Right ventricle myocardium superior (tissue), 1 donor: ENCODE measurements around the gene TMEM263. TPM values are rescaled to one million over a fixed set of nuclear protein-coding genes. Genes with fewer than 3 reads are reported as not detected.
A peak's percentile ranks its signal among the peaks of the same experiment; 100 is the strongest.

Source experiments
- ATAC-seq: fragments of 200-7000 bp; cut with Tn5 transposase; one replicate; pipeline ENCODE4 v1.9.1; 2020; ENCODE audit warnings: mild to moderate bottlenecking; ENCODE audit not compliant: poor library complexity
- DNase-seq: peaks from one replicate; pipeline ENCODE4 v3.0.0-alpha.2; 2020
- intact Hi-C: fragments of 100-400 bp; cut with DNase I; formaldehyde crosslinking; loops from one replicate; pipeline ENCODE4 v1.11.2; 2022
- total RNA-seq: library from RNA; stranded (reverse); fragmentation: NEBNext Ultra II Directional; extraction: Animal tissue kit (Norgen Biotek cat#: 25700); gene quantifications from one replicate; pipeline ENCODE4 v1.2.1, GENCODE V29; 2021
- donor health status: DM: no; HTN: yes; CAD: no; lungs with severe emphysema.

The TMEM263 gene
- total RNA-seq, 1 donor from 2014 or later: 28.8 TPM

DNA sequence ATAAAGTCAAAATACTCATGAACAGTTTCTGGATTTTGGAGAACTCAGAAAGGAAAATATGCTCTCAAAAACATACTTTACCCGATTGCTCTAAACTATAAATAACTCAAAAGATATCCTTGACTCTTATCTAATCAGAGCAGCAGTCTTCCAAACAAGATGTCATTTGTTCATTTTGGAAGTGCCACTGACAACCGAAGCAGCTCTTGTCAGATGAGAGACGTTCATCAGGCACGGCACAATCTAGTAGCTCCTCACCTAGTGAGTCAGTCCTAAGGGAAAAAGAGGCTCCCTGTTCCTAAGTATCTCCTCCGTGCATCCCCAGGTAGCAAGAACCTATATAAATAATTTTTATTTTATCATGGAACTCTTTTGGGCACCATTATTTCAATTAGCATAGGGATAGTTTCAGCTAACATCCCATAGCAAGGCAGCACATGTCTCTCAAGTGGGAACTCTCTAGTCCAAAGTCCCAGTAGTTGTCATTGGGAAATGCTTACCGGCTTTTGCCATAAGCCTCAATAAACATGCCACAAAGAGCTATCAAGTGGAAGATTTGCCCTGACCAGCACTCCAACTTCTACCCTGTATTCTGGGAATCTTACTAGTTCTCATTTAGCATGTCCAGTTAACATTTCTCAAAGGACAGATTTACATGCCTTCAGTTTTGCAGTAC, 14.1 kb upstream of the TMEM263 start:
- DNase-seq (no peak), ATAC-seq (no peak)
- intact Hi-C loops: no loop called here

DNA sequence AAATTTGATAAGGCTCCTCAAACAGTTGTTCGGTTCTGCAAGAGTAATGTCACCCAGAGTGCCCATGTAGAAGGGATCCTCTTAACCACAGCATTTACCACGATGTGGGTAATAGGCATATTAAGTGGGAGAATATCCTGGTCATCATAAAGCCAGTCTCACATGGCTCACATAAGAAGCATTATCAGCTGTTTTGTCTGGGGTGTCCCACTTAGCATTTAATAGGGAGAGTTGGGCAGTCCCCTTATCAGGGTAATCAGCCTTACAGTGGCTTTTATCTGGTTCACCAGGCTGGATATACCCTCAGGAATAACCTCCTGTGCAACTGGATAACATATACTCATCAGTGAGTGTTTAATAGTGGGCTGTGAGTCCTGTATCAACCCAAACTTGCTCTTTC, 12.9 kb upstream of the TMEM263 start:
- ATAC-seq (no peak), DNase-seq (no peak)
- intact Hi-C loops: no loop called here

DNA sequence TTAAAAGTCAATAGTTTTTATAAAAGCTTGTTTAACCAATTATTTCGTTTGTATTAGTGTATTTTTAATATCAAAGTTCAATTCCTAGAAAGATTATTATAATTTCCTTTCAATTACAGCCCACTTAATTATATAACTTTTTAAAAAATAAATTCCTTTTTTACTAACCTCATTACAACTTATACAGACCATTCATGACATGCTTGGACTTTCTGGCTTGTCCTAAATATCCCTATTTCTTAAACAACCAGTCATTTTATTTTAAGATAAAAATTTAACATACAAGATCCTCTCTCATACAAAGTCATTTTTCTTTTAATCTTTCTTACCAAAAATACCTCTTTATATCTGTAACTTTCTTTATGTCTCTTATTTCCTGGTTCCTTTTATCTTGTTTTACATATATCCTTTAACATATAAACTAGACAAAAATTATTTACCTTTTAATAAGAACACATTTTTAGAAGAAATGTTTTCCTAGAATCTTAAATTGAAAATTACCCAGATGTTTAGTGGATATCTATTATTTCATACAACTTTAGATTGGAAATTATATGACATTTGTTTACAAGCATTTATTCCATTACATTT, 10.4 kb upstream of the TMEM263 start:
- DNase-seq (no peak), ATAC-seq (no peak)
- intact Hi-C loops: no loop called here

DNA sequence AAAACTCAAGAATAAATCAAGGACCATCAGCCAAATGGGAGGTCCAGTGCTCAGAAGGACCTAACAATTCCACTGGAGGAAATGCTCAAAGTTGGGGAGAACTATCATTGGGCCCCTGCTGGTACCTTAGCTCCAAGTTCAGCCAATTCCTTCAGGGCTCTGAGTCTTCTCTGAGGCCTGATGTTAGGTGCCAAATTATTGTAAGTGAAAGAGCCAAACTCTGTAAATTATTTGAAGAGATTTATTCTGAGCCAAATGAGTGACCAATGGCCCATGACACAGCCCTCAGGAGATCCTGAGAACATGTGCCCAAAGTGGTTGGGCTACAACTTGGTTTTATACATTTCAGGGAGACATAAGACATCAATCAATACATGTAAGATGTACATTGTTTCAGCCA, 8.2 kb upstream of the TMEM263 start:
- DNase-seq (no peak), ATAC-seq (no peak)
- intact Hi-C loops: no loop called here

DNA sequence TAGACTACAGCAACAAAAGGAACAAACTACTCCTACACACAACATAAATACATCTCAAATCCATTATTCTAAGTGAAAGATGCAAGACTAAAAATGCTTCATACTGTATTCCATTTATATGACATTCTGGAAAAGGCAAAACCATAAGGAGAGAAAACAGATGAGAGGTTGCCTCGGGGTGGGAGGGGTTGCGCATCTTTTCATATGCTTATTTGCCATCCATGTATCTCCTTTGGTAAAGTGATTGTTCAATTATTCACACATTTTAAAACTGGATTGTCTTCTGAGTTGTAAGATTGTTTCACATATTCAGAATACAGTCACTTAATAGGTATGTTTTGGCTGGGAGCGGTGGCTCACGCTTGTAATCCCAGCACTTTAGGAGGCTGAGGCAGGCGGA, 5.1 kb upstream of the TMEM263 start:
- no peak for DNase-seq
- intact Hi-C loops: loop anchor here (10.0 kb wide), 1 partner anchor 176 kb away; the partner anchor contains the start of gene RIC8B
- no peak for ATAC-seq

DNA sequence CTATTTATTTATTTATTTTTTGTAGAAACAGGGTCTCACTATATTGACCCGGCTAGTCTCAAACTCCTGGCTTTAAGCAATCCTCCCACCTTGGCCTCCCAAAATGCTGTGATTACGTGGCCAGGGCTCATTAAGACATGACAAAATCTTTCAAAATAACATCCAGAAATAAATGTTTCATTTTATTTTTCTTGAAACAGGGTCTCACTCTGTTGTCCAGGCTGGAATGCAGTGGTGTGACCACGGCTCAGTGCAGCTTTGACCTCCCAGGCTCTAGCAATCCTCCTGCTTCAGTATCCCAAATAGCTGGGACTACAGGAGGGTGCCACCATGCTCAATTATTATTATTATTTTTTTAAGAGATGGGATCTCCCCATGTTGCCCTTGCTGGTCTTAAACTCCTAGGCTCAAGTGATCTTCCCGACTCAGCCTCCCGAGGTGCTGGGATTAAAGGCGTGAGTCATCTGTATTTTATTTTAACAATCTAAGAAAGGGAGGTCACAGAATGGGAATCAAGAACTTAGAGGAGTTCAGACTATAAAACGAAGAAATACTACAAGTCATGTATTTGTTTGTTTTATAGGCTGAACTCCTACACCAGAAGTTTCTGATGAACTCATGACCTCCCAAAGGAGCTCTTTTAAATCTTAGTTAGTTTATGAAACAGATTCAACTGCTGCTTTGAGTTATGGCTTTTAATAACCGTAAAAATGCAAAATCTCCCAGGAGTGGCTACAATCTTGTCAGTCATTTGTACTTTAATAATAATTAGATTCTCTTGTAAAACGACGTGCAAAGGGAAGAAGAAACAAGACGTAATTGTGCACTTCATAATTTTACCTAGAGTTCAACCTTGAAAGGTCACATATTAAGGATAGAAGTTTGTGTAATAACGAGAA, 2.1 kb upstream of the TMEM263 start:
- ATAC-seq (no peak), DNase-seq (no peak)
- intact Hi-C loops: loop anchor here (10.0 kb wide), 1 partner anchor 179 kb away; the partner anchor contains the start of gene RIC8B

DNA sequence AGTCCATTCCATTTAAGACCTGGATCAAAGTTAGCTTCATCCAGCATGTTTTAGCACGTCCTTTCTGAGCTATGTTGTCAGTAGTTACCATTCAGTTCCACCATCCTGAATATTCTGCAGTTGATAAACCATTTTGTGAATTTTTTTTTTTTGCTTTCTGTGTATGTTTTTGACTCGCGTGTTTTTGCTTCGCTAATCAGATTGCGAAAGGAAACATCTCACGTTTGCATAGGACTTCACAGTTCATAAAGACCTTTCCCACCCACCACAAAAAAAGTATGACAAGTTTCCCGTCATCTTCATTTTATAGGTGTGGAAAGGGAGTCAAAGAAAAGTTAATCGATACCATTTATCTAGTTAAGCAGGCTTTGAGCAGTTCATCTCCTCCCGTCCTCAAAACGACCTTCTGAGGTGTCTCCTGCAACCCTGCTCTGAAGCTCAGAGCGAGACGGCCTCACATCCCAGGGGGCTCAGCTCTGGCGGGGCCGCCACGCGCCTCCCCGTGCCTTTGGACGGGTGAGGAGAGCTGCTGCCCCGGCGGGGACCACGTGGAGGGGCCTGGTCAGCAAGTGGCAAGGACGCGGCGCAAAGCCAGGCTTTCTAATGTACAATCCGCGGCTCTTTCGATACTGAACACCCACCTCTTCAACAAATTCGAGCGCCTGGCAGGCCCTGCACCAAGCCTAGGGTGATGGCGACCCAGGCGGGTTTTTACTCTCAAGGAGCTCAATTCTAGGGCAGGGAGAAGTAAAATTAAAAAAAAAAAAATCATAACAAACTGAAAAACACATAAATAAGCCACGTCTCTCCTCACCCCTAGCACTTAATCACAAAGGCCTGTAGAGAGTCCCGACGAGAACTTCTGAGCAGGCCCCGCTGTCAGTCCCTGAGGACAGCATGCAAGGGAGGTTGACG, 988 bp upstream of the TMEM263 start:
- DNase-seq: peak; percentile 58
- intact Hi-C loops: loop anchor here (10.0 kb wide), 1 partner anchor 180 kb away; the partner anchor contains the start of gene RIC8B
- peak; percentile 3 for ATAC-seq

DNA sequence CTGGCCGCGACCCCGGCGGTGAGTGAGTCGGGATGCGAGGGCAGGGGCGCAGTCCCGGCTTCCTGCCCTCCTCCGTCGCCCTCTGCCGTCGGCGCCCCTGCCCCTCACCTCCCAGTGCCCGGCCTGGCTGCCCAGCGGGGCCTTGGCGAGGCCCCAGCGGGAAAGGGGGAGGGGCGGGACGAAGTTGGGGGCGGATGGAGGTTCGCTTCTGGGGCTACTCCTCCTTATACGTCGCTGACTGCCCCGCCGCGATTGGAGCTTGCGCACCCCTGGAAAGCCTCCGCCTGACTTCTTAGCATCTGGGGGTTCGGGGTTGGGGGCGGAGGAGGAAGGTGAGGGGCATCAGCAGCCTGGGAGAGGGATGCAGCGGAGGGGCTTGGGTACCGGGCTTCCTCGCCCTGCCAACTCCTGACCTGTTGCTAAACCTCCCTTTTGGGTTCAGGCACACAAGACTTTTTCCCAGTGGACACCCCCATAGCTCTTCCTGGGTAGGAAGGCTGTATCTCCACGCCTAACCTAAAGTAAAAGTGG, 406 bp downstream of the TMEM263 start:
- DNase-seq (peak; percentile 75), ATAC-seq (peak; percentile 59)
- intact Hi-C loops: loop anchor here (10.0 kb wide), 1 partner anchor 181 kb away; the partner anchor contains the start of gene RIC8B

DNA sequence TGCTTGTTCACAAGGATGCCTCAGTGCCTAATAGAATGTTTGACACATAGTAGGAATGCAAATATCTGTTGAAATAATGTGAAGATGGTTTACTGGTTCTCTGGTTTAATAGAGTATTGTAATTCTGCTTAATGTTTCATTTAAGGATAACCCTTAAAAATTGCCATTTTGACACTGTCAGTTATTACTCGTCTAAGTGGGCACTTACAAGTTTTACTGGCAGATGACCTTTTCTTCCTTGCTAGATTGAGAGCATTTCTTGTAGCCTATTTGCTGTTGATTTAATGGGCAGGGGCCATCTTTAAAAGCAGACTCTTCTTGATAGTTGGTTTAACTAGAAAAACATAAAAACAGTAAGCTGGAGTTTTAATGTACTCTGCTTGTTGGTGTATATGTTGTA, 1.9 kb downstream of the TMEM263 start:
- intact Hi-C loops: loop anchor here (10.0 kb wide), 1 partner anchor 183 kb away; the partner anchor contains the start of gene RIC8B
- DNase-seq (no peak), ATAC-seq (no peak)

DNA sequence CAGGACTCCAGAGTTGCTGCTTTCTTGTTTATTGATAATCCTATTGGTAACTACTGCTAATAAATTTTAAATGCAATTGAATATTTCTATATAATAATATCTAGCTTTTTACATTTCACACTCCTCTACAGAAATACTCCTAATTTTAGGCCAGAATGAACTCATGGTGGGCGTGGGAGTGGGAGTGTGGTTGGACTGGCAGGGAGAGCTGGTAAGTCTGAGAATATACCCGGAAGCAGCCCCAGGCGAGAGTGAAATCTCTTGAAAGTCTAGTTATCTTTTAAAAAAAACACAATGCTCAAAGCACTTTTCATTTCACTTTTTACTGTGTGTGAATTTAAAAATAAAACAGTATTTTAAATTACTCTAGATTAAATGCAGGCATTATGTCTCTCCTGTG, 4.7 kb downstream of the TMEM263 start:
- intact Hi-C loops: no loop called here
- ATAC-seq (no peak), DNase-seq (no peak)

DNA sequence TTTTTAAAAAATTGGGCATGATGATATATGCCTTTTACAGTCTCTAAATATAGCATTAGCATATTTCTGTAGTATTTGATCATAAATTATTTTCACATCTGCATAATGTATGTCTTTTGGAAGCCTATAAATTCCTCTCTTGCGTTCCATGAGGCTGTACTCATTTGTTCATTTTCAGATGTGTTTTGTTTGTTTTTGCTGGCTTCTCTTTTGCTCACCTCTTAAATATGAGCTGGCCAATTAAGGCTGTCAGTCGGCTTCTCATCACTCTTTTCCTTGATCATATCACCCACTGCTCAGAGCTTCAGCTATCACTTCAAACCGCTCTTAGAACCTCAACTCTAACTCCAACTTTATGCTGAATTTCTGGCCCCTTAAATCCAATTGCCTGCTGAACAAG, 6.6 kb downstream of the TMEM263 start:
- intact Hi-C loops: no loop called here
- ATAC-seq: peak; percentile 19
- DNase-seq: no peak

DNA sequence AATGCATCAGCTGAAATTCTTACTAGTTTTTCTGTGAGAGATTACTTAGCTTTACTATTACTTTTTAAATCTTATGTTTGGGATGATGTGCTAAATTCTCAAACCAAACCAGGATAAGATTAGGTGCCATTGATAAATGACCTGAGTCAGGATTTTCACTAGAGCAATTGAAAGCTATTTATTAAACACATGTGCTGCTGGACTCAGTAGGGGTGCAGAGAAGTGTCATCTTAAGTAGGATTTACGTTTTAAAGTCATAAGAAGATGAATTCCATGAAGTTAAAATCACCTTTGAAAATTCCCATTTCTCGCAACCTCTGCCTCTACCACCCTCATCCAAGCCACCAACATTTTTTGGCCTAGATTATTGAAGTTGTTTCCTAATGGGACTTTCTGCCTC, 8.8 kb downstream of the TMEM263 start:
- intact Hi-C loops: no loop called here
- ATAC-seq (no peak), DNase-seq (no peak)

DNA sequence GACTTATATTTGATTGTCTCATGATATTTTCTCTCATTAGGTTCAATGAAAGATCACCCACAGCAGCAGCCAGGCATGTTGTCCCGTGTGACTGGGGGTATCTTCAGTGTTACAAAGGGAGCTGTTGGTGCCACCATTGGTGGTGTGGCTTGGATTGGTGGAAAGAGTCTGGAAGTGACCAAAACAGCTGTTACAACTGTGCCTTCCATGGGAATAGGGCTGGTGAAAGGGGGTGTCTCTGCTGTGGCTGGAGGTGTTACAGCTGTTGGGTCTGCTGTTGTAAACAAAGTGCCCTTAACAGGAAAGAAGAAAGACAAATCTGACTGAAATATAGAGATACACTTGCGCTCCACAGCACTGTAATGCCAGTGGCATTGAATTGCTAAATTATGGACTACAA, 15.4 kb downstream of the TMEM263 start:
- intact Hi-C loops: no loop called here
- ATAC-seq: no peak

DNA sequence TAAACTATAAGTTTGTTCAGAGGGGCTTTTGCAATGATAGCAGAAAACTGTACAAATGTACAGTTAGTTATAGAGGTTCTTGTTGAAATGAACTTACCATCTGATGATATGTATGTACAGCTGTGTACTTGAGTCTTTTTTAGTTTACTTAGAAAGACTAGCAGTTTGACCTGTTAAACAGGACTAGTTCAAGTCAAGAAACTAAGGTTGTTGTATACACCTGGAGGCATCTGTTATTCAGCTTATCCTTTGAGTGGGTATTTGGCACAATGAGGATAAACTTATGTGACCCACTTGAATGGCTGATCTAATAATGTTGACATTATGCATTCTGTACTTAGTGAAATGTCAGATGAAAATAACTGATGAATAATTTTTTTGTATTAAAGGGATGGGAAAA, 17.8 kb downstream of the TMEM263 start:
- intact Hi-C loops: no loop called here
- DNase-seq: no peak
- ATAC-seq: no peak

More for the DNA sequence above, 15.4 kb downstream of the TMEM263 start:
- no peak for DNase-seq

DNA sequence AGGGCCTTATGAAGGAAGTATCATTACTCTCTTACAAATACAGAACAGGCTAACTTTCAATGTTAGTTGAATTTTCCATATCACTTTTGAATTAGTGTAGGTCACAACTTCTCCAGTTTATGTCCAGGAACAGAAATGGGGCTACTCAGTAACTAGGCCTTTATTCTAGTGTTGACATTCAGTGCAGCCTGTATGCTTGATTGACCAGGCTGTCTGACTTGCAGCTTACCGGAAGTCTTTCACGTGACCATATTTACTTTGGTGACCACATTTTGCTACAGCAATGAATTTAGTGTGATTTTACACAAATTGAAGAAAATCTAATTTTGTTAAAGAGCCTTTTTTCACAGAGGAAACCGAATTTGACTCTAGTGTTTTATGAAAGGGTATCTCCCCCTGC, 18.8 kb downstream of the TMEM263 start:
- DNase-seq: no peak
- no peak for ATAC-seq
- intact Hi-C loops: no loop called here

DNA sequence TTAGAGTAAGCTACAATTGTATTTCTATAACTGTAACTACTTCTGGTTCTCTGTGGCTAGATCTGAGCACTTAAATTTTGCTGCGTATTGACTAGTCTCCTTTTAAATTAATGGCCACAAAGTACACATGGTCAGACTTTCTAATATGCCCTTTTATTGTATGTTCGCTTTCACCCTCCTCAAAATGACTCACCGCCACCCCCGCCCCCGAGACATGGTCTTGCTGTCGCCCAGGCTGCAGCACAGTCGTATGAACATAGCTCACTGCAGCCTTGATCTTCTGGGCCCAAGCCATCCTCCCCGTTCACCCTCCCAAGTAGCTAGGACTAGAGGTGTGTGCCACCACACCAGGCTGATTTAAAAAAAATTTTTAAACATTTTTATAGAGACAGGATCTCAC, 19.4 kb downstream of the TMEM263 start:
- intact Hi-C loops: no loop called here
- ATAC-seq (no peak), DNase-seq (no peak)

DNA sequence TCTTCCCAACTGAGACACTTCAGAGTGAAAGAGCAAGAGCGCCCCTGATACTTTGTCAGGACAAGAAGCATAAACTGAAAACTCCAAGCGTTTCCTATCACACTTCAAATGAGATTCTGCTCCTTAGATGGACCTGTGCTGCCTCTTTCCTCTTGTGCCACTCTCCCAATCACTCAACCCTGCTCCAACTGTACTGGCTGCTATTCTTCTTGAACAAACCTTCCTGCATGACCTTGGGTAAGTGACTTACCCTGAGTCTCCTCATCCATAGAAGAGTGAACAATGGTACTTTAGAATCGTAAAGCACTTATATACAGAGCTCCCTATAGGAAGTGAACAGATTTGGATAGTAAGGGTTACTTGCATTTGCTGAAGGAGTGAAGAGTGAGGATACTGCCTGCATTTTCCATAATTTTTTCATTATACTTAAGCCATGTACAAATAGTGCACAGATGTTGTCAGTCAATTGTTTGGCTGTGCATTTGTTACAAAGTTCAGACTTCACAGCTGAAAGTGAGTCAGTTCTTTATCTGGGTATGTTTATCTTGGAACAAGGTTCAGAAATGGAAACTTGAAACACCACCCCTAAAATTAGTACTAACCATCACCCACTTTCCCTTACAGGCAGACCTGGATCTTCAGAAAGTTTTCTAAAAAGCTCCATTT, 20.4 kb downstream of the TMEM263 start:
- intact Hi-C loops: no loop called here
- DNase-seq (no peak), ATAC-seq (peak; percentile 59)

DNA sequence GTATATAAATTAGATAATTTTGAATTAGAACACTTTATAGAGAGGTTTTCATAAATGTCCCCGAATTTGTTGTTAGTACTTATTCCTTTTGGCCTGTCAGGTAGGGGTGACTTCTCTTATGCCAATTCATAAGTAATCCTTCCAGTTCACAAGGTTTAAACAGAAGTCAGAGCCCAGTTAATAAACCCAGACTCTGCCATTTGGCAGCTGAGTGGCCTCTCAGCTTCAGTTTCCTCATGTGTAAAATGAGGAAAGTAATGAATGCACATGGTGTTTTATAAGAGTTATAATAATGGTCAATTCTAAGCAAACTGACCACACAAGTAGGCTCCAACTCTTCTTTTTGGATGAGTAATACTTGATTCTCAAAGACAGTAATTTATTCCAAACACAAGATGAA, 21.0 kb downstream of the TMEM263 start:
- intact Hi-C loops: no loop called here
- ATAC-seq (no peak), DNase-seq (no peak)
